Stimulated activated effector memory CD8-positive, alpha-beta T cell treated with anti-CD3 and anti-CD28 coated beads, Interleukin-12 subunit alpha, Interleukin-12 subunit beta, amount 100 ng/mL, for 72 hours (primary cell): ENCODE measurements around the gene CLIP4.

ENCODE experiments used
- ATAC-seq: fragments of 150-1000 bp; cut with Tn5 transposase; 2 replicates; pipeline ENCODE4 v1.10.0; 2021
- DNase-seq, 2 donors: peaks; one replicate each; pipeline ENCODE4 v3.0.0; 2021 to 2022; ENCODE audit warnings: low spot score in 2 of 2
- H3K27ac Mint-ChIP-seq: one replicate; pipeline ENCODE4 v1.8.0; 2022; ENCODE audit warnings: mild to moderate bottlenecking, mixed read lengths
- H3K36me3 Mint-ChIP-seq: one replicate; pipeline ENCODE4 v1.8.0; 2022; ENCODE audit warnings: mild to moderate bottlenecking, mixed read lengths
- H3K4me1 Mint-ChIP-seq: one replicate; pipeline ENCODE4 v1.8.0; 2022; ENCODE audit warnings: mixed read lengths
- H3K4me3 Mint-ChIP-seq: one replicate; pipeline ENCODE4 v1.8.0; 2022; ENCODE audit warnings: mild to moderate bottlenecking, mixed read lengths
- H3K9me3 Mint-ChIP-seq: one replicate; pipeline ENCODE4 v1.8.0; 2022; ENCODE audit warnings: mixed read lengths

CLIP4 gene

GRCh38 chr2:29182920-29183319 is 67.7 kb downstream of the CLIP4 start:
- Mint-ChIP-seq H3K4me3 (no peak overlapping the region), H3K36me3 (peaks cover 48% of the 10 kb centered on the region), H3K27ac (no peak overlapping the region), H3K9me3 (peaks cover 2% of the 10 kb centered on the region), H3K4me1 (no peaks in the 10 kb centered on the region)
- no peak for ATAC-seq
- no peak for DNase-seq

GRCh38 chr2:29184531-29184930 is 69.3 kb downstream of the CLIP4 start:
- peaks cover 39% of the 10 kb centered on the region for H3K36me3 Mint-ChIP-seq
- no peak overlapping the region for H3K4me3 Mint-ChIP-seq
- H3K27ac Mint-ChIP-seq = no peak overlapping the region

GRCh38 chr2:29186817-29187216 is 71.6 kb downstream of the CLIP4 start:
- peaks cover 20% of the 10 kb centered on the region for H3K36me3 Mint-ChIP-seq
- no peak for ATAC-seq
- H3K4me3 Mint-ChIP-seq = no peak overlapping the region
- no peaks in the 10 kb centered on the region for H3K4me1 Mint-ChIP-seq
- no peak for DNase-seq
- peaks cover 2% of the 10 kb centered on the region for H3K9me3 Mint-ChIP-seq
- H3K27ac Mint-ChIP-seq = no peak overlapping the region

More at GRCh38 chr2:29184531-29184930, 69.3 kb downstream of the CLIP4 start:
- Mint-ChIP-seq H3K9me3 (peaks cover 2% of the 10 kb centered on the region), H3K4me1 (no peaks in the 10 kb centered on the region)
- DNase-seq (no peak), ATAC-seq (no peak)

GRCh38 chr2:29187926-29188325 is 72.7 kb downstream of the CLIP4 start:
- Mint-ChIP-seq H3K27ac (no peak overlapping the region), H3K4me1 (no peaks in the 10 kb centered on the region), H3K36me3 (peaks cover 9% of the 10 kb centered on the region), H3K4me3 (no peak overlapping the region), H3K9me3 (peaks cover 2% of the 10 kb centered on the region)
- ATAC-seq (no peak), DNase-seq (no peak)

GRCh38 chr2:29189052-29189451 is 73.8 kb downstream of the CLIP4 start:
- peaks cover 2% of the 10 kb centered on the region for H3K9me3 Mint-ChIP-seq
- ATAC-seq (no peak), DNase-seq (no peak)
- no peak overlapping the region for H3K27ac Mint-ChIP-seq
- no peaks in the 10 kb centered on the region for H3K4me1 Mint-ChIP-seq
- H3K36me3 Mint-ChIP-seq = peaks cover 6% of the 10 kb centered on the region
- no peak overlapping the region for H3K4me3 Mint-ChIP-seq

- ATAC-seq = no peak
- H3K36me3 Mint-ChIP-seq = no peaks in the 10 kb centered on the region
These were observed 76.6 kb downstream of the CLIP4 start for GRCh38 chr2:29191817-29192216.

GRCh38 chr2:29192526-29192925 is 77.3 kb downstream of the CLIP4 start:
- Mint-ChIP-seq H3K4me1 (no peaks in the 10 kb centered on the region), H3K27ac (no peak overlapping the region), H3K36me3 (no peaks in the 10 kb centered on the region), H3K4me3 (no peak overlapping the region), H3K9me3 (peaks cover 2% of the 10 kb centered on the region)
- DNase-seq (no peak), ATAC-seq (no peak)

More at GRCh38 chr2:29191817-29192216, 76.6 kb downstream of the CLIP4 start:
- no peak overlapping the region for H3K4me3 Mint-ChIP-seq
- no peak overlapping the region for H3K27ac Mint-ChIP-seq
- DNase-seq = no peak
- peaks cover 2% of the 10 kb centered on the region for H3K9me3 Mint-ChIP-seq
- no peaks in the 10 kb centered on the region for H3K4me1 Mint-ChIP-seq

GRCh38 chr2:29193111-29193510 is 77.9 kb downstream of the CLIP4 start:
- Mint-ChIP-seq H3K9me3 (no peaks in the 10 kb centered on the region), H3K27ac (no peak overlapping the region), H3K4me1 (no peaks in the 10 kb centered on the region), H3K4me3 (no peak overlapping the region), H3K36me3 (no peaks in the 10 kb centered on the region)
- DNase-seq (no peak), ATAC-seq (no peak)

- H3K9me3 Mint-ChIP-seq = no peaks in the 10 kb centered on the region
- no peaks in the 10 kb centered on the region for H3K4me1 Mint-ChIP-seq
- no peak overlapping the region for H3K4me3 Mint-ChIP-seq
- ATAC-seq (no peak), DNase-seq (no peak)
- H3K27ac Mint-ChIP-seq = no peak overlapping the region
- H3K36me3 Mint-ChIP-seq = no peaks in the 10 kb centered on the region
These were observed 78.5 kb downstream of the CLIP4 start for GRCh38 chr2:29193681-29194080.

- Mint-ChIP-seq H3K27ac (no peak overlapping the region), H3K36me3 (no peaks in the 10 kb centered on the region), H3K4me1 (no peaks in the 10 kb centered on the region), H3K4me3 (no peak overlapping the region), H3K9me3 (no peaks in the 10 kb centered on the region)
- DNase-seq (no peak), ATAC-seq (no peak)
These were observed 80.6 kb downstream of the CLIP4 start for GRCh38 chr2:29195796-29196195.

GRCh38 chr2:29196792-29197788 is 81.9 kb downstream of the CLIP4 start:
- Mint-ChIP-seq H3K36me3 (no peaks in the 10 kb centered on the region), H3K4me3 (no peak overlapping the region), H3K4me1 (no peaks in the 10 kb centered on the region), H3K27ac (peak overlapping the region; percentile 27), H3K9me3 (no peaks in the 10 kb centered on the region)
- DNase-seq (peak; percentile 67 to 87), ATAC-seq (peak; percentile 85)

GRCh38 chr2:29201979-29202378 is 86.8 kb downstream of the CLIP4 start:
- Mint-ChIP-seq H3K9me3 (no peaks in the 10 kb centered on the region), H3K36me3 (no peaks in the 10 kb centered on the region), H3K4me1 (no peaks in the 10 kb centered on the region), H3K4me3 (no peak overlapping the region), H3K27ac (peak overlapping the region; percentile 33)
- DNase-seq (no peak), ATAC-seq (no peak)

- no peaks in the 10 kb centered on the region for H3K4me1 Mint-ChIP-seq
- H3K9me3 Mint-ChIP-seq = no peaks in the 10 kb centered on the region
- ATAC-seq (no peak), DNase-seq (no peak)
- H3K36me3 Mint-ChIP-seq = no peaks in the 10 kb centered on the region
- H3K4me3 Mint-ChIP-seq = no peak overlapping the region
- no peak overlapping the region for H3K27ac Mint-ChIP-seq
These were observed 87.7 kb downstream of the CLIP4 start for GRCh38 chr2:29202819-29203495.

- Mint-ChIP-seq H3K9me3 (no peaks in the 10 kb centered on the region), H3K27ac (no peak overlapping the region)
These were observed 91.7 kb downstream of the CLIP4 start for GRCh38 chr2:29206941-29207340.

GRCh38 chr2:29207352-29208148 is 92.3 kb downstream of the CLIP4 start:
- no peaks in the 10 kb centered on the region for H3K36me3 Mint-ChIP-seq
- no peak for DNase-seq
- H3K9me3 Mint-ChIP-seq = no peaks in the 10 kb centered on the region
- H3K4me1 Mint-ChIP-seq = no peaks in the 10 kb centered on the region
- no peak overlapping the region for H3K4me3 Mint-ChIP-seq
- no peak overlapping the region for H3K27ac Mint-ChIP-seq
- ATAC-seq = no peak

More at GRCh38 chr2:29206941-29207340, 91.7 kb downstream of the CLIP4 start:
- DNase-seq = no peak
- Mint-ChIP-seq H3K4me1 (no peaks in the 10 kb centered on the region), H3K4me3 (no peak overlapping the region), H3K36me3 (no peaks in the 10 kb centered on the region)
- no peak for ATAC-seq
